GM12878 (cell line): ENCODE measurements around the gene AP3D1. TPM values are rescaled to one million over a fixed set of nuclear protein-coding genes. Genes with fewer than 3 reads are reported as not detected.

Experiments used
- CBX5 ChIP-seq: sonication (generic); IDR thresholded peaks from 2 replicates; pipeline ENCODE4 v1.6.1; 2016; ENCODE audit warnings: low read depth, moderate library complexity, mild to moderate bottlenecking, inconsistent platforms
- CUX1 ChIP-seq: IDR thresholded peaks from 2 replicates; pipeline ENCODE4 v1.6.1; 2012; ENCODE audit warnings: improper control_type of control experiment, low read depth, low read length; ENCODE audit not compliant: insufficient replicate concordance
- PAX5 ChIP-seq: IDR thresholded peaks from 2 replicates; pipeline ENCODE4 v1.6.1; 2011; ENCODE audit warnings: low read depth, low read length, borderline replicate concordance
- SUPT20H ChIP-seq: IDR thresholded peaks from 2 replicates; pipeline ENCODE4 v1.6.1; 2011; ENCODE audit warnings: low read depth, mild to moderate bottlenecking, low read length, moderate library complexity, borderline replicate concordance; ENCODE audit not compliant: control insufficient read depth
- TARDBP ChIP-seq: IDR thresholded peaks from 2 replicates; pipeline ENCODE4 v1.6.1; 2016; ENCODE audit warnings: borderline replicate concordance
- ZBTB4 ChIP-seq: fragments of 450-650 bp; formaldehyde crosslinking; IDR thresholded peaks from 2 replicates; pipeline ENCODE4 v1.4.0; 2022; ENCODE audit warnings: mild to moderate bottlenecking, moderate library complexity
- polyA plus RNA-seq, 11 experiments: library from polyadenylated mRNA; depleted of rRNA in 4 of 11; unstranded in 6 of 11; stranded (reverse) in 5 of 11; fragments of >200 nt; fragmentation: Nextera tagmentation in 4 of 11; fragmentation: Illumina TruSeq in 1 of 11; extraction: Ambion mirVana in 4 of 11; extraction: Trizol in 1 of 11; gene quantifications; 1 replicate in 1 of 11; 2 replicates in 10 of 11; pipeline versions ENCODE4 v1.2.1 to v1.2.3, GENCODE V29; 2011 to 2016; ENCODE audit warnings: inconsistent platforms in 2 of 11, missing spikeins in 2 of 11, low read depth in 1 of 11
- total RNA-seq, 4 experiments: library from RNA; depleted of rRNA in 3 of 4; stranded (reverse); fragments of >200 nt in 3 of 4; fragmentation: Illumina TruSeq in 1 of 4; extraction: Trizol in 1 of 4; gene quantifications; 2 replicates each; pipeline versions ENCODE4 v1.2.1 to v1.2.3, GENCODE V29; 2013 to 2021

AP3D1 gene
- total and polyA plus RNA-seq, 10 of the 15 experiments (the other 5 are each of a cell fraction or from before 2014, with no cell fraction given) = 1.5 to 108 (median 59.1) TPM

- no peak for TF ChIP-seq CBX5
- no peak for TF ChIP-seq SUPT20H
- no peak for TF ChIP-seq ZBTB4
- TF ChIP-seq TARDBP = no peak
- no peak for TF ChIP-seq CUX1
- TF ChIP-seq PAX5 = no peak
These were observed 94.6 kb downstream of the AP3D1 start (continued) for GRCh38 chr19:2056837-2057192.
